ENCODE data around the gene ARFGAP1. TPM values are rescaled to one million over a fixed set of nuclear protein-coding genes. Genes with fewer than 3 reads are reported as not detected.

The ARFGAP1 gene
- total and polyA plus RNA-seq, 10 of the 15 experiments (the other 5 are each of a cell fraction or from before 2014, with no cell fraction given), result 0.45 to 79.9 (median 30.8) TPM

- Histone ChIP-seq H4K20me1 (ENCODE audit: control insufficient read depth, insufficient read depth) (no peaks in the 10 kb centered on the region), H3K9me3 (replicated peaks; ENCODE audit: control insufficient read depth, insufficient read depth, low read length) (peaks cover 7% of the 10 kb centered on the region; the same call in 2 of the 3 replicates), H3K27me3 (replicated peaks in 1 of 2; ENCODE audit: control insufficient read depth in 2 of 2, insufficient read depth in 2 of 2, low read length in 1 of 2) (no peaks in the 10 kb centered on the region), H3K4me1 (ENCODE audit: control insufficient read depth, insufficient read depth, low read length) (peaks cover 6% of the 10 kb centered on the region), H3K79me2 (ENCODE audit: control insufficient read depth, insufficient read depth, low read length) (no peaks in the 10 kb centered on the region), H3K9ac (ENCODE audit: control insufficient read depth, insufficient read depth, low read length) (no peak overlapping the region), H3K36me3 (ENCODE audit: control insufficient read depth in 2 of 2, insufficient read depth in 2 of 2, low read length in 1 of 2) (no peaks in the 10 kb centered on the region), H3K4me3 (no peak overlapping the region), H3K27ac (ENCODE audit: control insufficient read depth, insufficient read depth) (no peak overlapping the region), H2AFZ (ENCODE audit: control insufficient read depth, low read depth, low read length) (no peak overlapping the region), H3K4me2 (ENCODE audit: control insufficient read depth, insufficient read depth) (no peak overlapping the region)
- ATAC-seq (no peak), FAIRE-seq (no peak), DNase-seq (ENCODE audit: low read depth, low spot score) (no peak)
- intact Hi-C loops (cut with micrococcal nuclease; ENCODE audit: unreplicated experiment), result no loop called here
- SMC1A ChIA-PET (ENCODE audit: uncharacterized antibody, unreplicated experiment), result no interaction called here
- RAD21 ChIA-PET (ENCODE audit: unreplicated experiment), result no interaction called here
- CTCF ChIA-PET, result interaction anchor here (0.6 kb wide), 1 partner anchor 96 kb away, joined by 4 read pairs; no protein-coding TSS in a partner anchor
- in situ Hi-C loops (cut with MboI), result no loop called here
- POLR2A ChIA-PET, result no interaction called here
- BruUV-seq (replicated peaks), result no TSS peak
- WGBS (ENCODE audit: insufficient coverage, insufficient replicate concordance, low lambda C conversion rate, missing lambda C conversion rate), result 63% methylated on average over 10 of the region's 13 CpGs
- TF ChIP-seq, protein P1, sequence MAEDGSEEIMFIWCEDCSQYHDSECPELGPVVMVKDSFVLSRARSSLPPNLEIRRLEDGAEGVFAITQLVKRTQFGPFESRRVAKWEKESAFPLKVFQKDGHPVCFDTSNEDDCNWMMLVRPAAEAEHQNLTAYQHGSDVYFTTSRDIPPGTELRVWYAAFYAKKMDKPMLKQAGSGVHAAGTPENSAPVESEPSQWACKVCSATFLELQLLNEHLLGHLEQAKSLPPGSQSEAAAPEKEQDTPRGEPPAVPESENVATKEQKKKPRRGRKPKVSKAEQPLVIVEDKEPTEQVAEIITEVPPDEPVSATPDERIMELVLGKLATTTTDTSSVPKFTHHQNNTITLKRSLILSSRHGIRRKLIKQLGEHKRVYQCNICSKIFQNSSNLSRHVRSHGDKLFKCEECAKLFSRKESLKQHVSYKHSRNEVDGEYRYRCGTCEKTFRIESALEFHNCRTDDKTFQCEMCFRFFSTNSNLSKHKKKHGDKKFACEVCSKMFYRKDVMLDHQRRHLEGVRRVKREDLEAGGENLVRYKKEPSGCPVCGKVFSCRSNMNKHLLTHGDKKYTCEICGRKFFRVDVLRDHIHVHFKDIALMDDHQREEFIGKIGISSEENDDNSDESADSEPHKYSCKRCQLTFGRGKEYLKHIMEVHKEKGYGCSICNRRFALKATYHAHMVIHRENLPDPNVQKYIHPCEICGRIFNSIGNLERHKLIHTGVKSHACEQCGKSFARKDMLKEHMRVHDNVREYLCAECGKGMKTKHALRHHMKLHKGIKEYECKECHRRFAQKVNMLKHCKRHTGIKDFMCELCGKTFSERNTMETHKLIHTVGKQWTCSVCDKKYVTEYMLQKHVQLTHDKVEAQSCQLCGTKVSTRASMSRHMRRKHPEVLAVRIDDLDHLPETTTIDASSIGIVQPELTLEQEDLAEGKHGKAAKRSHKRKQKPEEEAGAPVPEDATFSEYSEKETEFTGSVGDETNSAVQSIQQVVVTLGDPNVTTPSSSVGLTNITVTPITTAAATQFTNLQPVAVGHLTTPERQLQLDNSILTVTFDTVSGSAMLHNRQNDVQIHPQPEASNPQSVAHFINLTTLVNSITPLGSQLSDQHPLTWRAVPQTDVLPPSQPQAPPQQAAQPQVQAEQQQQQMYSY (CRISPR knock-in tag; IDR thresholded peaks at IDR 0.05), result no peak
- no peak for TF ChIP-seq SREBF2 (IDR thresholded peaks at IDR 0.05; ENCODE audit: low read length)
- TF ChIP-seq RELB (IDR thresholded peaks at IDR 0.05; ENCODE audit: low read depth), result no peak
- TF ChIP-seq SKIL (IDR thresholded peaks at IDR 0.05; ENCODE audit: low read depth, poor library complexity, severe bottlenecking), result no peak
- no peak for TF ChIP-seq MXI1 (IDR thresholded peaks at IDR 0.05; ENCODE audit: low read depth, low read length)
- TF ChIP-seq ZNF217 (IDR thresholded peaks at IDR 0.05), result no peak
- TF ChIP-seq BCLAF1 (IDR thresholded peaks at IDR 0.05), result no peak
- no peak for TF ChIP-seq PAX8 (IDR thresholded peaks at IDR 0.05)
- TF ChIP-seq CHD2 (IDR thresholded peaks at IDR 0.05; ENCODE audit: borderline replicate concordance, low read depth, low read length), result no peak
- TF ChIP-seq FOXM1 (IDR thresholded peaks at IDR 0.05; ENCODE audit: low read depth, low read length), result no peak
- no peak for TF ChIP-seq ESRRA (IDR thresholded peaks at IDR 0.05; ENCODE audit: low read length)
- no peak for TF ChIP-seq EZH2 (IDR thresholded peaks at IDR 0.05; ENCODE audit: borderline replicate concordance, control insufficient read depth, low read depth, low read length)
- no peak for TF ChIP-seq ZBED1 (IDR thresholded peaks at IDR 0.05; ENCODE audit: borderline replicate concordance)
- no peak for TF ChIP-seq POLR2A (IDR thresholded peaks at IDR 0.05; ENCODE audit: low read depth, low read length)
- TF ChIP-seq ZNF622 (IDR thresholded peaks at IDR 0.05), result no peak
- TF ChIP-seq BRCA1 (IDR thresholded peaks at IDR 0.05; ENCODE audit: low read depth, low read length), result no peak
These were observed 58.3 kb downstream of the ARFGAP1 start for GRCh38 chr20:63330940-63331339.

Data from GM12878 (cell line).